Measurements from ENCODE around the gene PRM3. TPM values are rescaled to one million over a fixed set of nuclear protein-coding genes. Genes with fewer than 3 reads are reported as not detected.

PRM3 gene, protein sequence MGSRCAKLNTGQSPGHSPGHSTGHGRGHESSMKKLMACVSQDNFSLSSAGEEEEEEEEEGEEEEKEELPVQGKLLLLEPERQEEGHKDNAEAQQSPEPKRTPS
- total RNA-seq, result not detected in 2 replicates

DNA sequence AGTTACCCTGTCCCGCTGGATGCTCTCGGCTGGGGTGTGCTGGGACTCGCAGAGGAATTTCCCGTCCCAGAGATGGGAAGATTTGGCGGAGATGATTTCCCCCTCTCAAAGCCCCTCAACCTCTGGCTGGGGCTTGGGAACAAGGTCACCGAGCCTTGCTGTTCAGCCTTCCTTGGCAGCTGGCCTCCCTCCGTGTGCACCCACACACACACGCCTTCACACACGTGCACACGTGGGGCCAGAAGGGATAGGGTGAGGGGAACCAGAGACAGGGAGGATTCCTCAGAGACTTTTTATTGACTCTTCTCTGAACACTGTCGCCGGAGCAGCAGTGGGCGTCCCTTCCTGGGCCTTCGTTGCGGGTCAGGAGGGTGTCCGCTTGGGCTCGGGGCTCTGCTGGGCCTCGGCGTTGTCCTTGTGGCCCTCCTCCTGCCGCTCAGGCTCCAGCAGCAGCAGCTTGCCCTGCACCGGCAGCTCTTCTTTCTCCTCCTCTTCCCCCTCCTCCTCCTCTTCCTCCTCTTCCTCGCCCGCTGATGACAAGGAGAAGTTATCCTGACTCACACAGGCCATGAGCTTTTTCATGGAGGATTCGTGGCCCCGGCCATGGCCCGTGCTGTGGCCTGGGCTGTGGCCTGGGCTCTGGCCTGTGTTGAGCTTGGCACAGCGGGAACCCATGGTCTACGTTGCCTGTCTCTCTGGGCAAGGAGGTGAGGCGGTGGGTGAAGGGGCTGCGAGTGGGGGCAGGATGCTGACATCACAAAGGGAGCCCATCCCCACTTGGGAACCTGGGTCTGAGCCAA is at the start of gene PRM3:
Gene PRM3 (minus strand): TSS at position 709 of the 800 bp plus-strand sequence. CDS start 34 bp downstream, at position 675.

GRCh38 chr16:11280616-11281522 is 7.4 kb upstream of the PRM3 start, which contains the start of gene PRM1:
Gene PRM1, minus strand, starts transcription at chr16:11281330. Its CDS starts 92 bp downstream, at chr16:11281238.

DNA sequence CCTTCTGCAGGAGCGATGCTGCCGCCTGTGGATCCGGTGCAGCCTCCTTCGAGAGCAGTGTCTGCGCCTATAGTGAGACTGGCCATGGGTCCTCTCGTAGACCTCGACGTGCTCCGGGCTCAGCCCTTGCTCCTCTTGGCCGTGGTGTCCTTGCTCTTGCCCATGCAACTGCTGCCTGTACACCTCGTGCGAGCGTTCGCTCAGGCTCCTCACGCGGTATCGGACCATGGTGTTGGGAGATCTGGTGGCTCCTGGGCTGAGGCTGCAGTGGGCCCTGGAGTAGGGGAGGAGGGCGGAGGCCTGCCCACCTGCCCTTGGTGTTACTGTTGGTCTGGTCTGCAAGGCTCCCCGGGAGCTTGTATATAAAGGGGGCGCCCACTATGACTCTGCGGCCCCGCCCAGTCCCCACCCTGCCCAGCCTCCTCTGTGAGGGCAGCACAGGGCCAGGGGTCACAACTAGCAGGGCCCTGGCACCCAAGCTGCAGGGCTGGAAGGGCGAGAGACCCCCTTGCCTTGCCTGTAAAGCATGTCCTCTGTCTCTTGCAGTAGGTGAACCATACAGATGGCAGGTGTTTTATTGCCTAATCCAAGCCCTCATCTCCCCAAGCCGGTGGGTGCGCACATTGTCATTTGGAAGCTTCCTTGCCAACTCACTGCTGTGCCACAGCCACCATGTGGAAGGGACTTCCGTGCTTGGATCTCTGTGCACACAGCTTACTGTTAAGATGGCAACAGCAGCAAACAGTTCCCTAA is 2.9 kb upstream of the PRM3 start, which contains the start of gene PRM2:
Gene PRM2 (minus strand): TSS at position 338 of the 753 bp plus-strand sequence. CDS start 110 bp downstream, at position 228.

DNA sequence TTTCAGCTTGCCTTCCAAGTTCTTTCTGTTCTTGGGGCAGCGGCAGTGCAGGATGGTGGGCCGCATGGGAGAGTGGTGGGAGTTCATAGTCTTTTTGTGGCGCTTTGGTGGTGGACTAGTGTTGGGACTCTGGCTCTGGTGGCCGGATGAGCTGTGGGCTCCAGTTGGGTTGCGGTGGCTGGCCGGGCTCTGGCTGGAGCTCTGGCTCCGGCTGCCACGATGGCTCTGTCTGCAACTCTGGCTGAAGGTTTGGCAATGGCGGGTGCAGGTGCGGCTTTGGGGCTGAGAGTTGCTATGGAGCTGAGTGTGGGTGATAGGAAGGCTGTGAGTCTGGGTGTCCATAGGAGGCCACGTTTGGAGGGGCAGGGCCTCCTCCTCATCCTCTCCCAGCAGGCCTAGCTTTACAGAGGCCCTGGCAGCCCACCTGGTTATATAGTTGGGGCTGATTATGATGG is 4.5 kb downstream of the PRM3 start, which contains the start of gene TNP2:
Gene TNP2 (minus strand): TSS at position 405 of the 455 bp plus-strand sequence. CDS start 63 bp downstream, at position 342.

DNA sequence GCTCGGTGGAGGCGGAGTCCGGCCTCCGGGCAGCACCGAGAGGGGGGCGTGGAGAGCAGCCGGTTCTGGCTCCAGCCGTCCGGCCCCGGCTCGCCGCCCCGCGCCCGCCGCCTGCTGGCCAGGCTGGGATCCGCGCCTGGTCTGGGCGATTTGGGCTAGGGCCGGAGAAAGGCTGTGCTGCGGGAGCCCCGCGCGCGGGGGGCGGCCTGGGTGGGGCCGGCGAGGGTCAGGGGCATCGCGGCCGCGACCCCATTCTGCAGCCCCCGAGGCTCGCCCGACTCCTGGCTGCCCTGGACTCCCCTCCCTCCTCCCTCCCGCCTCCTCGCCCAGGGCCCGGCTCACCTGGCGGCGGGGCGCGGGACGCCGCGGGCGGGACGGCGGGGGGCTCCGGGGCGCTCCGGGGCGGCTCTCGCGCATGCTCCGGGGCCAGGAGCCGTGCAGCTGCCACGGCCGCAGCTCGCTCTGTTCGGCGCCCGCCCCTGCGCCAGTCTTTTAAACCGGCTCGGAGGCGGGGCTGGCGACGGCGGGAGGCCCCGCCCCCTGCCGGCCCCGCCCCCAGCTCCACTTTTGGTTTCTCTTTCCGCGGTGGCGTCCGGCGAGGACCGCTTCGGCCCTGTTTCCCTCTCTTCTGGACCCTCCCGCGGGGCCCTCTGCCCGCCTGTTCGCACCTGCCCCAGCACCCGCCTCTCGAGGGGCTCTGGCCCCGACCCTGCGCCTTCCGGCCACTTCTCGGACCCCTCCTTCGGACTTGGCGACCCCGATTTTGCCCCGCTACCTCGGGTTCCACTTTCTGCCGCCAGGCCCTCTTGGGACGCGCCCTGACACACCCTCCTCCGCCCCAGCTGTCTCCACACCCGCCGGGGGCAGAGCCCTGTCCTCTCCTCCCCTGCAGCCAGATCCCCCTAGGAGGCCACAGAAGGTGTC is 17.4 kb downstream of the PRM3 start, which contains the start of gene SOCS1:
Gene SOCS1 (minus strand): TSS at position 468 of the 924 bp plus-strand sequence. CDS start 726 bp downstream, outside the sequence.

Other genes with a start within 250 kb of the PRM3 start
- 32.6 and 32.7 TPM in 2 replicates for gene SOCS1, start 17.4 kb downstream of the PRM3 start, total RNA-seq
- not detected in 2 replicates for gene TNP2, start 4.3 kb downstream of the PRM3 start, total RNA-seq
- gene PRM2, start 2.9 kb upstream of the PRM3 start, total RNA-seq, result not detected in 2 replicates
- not detected in 2 replicates for gene PRM1, start 7.7 kb upstream of the PRM3 start, total RNA-seq
- gene RMI2, start 71.8 kb upstream of the PRM3 start, total RNA-seq, result 4.3 and 10.5 TPM in 2 replicates